A549 (cell line): ENCODE measurements around the gene SFR1. TPM values are rescaled to one million over a fixed set of nuclear protein-coding genes. Genes with fewer than 3 reads are reported as not detected.

Source experiments
- ATAC-seq, 2 experiments: fragments of 200-7000 bp in 1 of 2; fragments of >200 bp in 1 of 2; cut with Nextera tagmentation in 1 of 2; cut with Tn5 transposase in 1 of 2; 3 replicates each; pipeline versions ENCODE4 v1.8.0 to v1.9.1; 2018 to 2020; ENCODE audit warnings: mild to moderate bottlenecking in 1 of 2, moderate library complexity in 1 of 2
- CTCF ChIA-PET: fragments of 300-600 bp; sonication (Branson Sonifier 250); formaldehyde crosslinking; extraction: SDS; loops from one replicate; lab custom pipeline; 2021; ENCODE audit warnings: antibody characterized with exemption, inconsistent platforms; lab: Yijun Ruan, JAX
- POLR2A ChIA-PET: fragments of 350-600 bp; formaldehyde crosslinking; extraction: SDS; loops from one replicate; lab custom pipeline; 2021; ENCODE audit warnings: antibody characterized with exemption, inconsistent platforms; lab: Yijun Ruan, JAX
- DNase-seq, 2 experiments: peaks; one replicate each; pipeline versions ENCODE4 v3.0.0 to v3.0.0-alpha.2; 2011 to 2016; ENCODE audit warnings: low read depth in 1 of 2, low spot score in 1 of 2
- FAIRE-seq: peaks from 2 replicates; lab custom pipeline; 2011; peaks lifted over from hg19 to GRCh38; lab: Jason Lieb, UNC
- H3K27ac ChIP-seq, 2 experiments: fragments of >200 bp; sonication (Bioruptor Twin); formaldehyde crosslinking; 3 replicates each; pipeline ENCODE4 v1.5.1; 2016 to 2017
- H3K4me1 ChIP-seq: fragments of >200 bp; sonication (Bioruptor Twin); formaldehyde crosslinking; 3 replicates; pipeline ENCODE4 v1.6.1; 2016
- H3K4me2 ChIP-seq: fragments of >200 bp; sonication (Bioruptor Twin); formaldehyde crosslinking; 3 replicates; pipeline ENCODE4 v1.6.1; 2016
- H3K4me3 ChIP-seq: fragments of >200 bp; sonication (Bioruptor Twin); formaldehyde crosslinking; 3 replicates; pipeline ENCODE4 v1.5.1; 2016
- H3K9me3 ChIP-seq: fragments of >200 bp; sonication (Bioruptor Twin); formaldehyde crosslinking; 3 replicates; pipeline ENCODE4 v1.6.1; 2016
- CBX8 ChIP-seq: fragments of 200-600 bp; sonication (generic); IDR thresholded peaks from 2 replicates; pipeline ENCODE4 v1.6.1; 2016
- CEBPB ChIP-seq, 2 experiments: fragments of >200 bp in 1 of 2; sonication (Bioruptor Twin) in 1 of 2; formaldehyde crosslinking in 1 of 2; IDR thresholded peaks; 2 replicates each; pipeline ENCODE4 v1.6.1; 2012 to 2016
- CHD2 ChIP-seq: fragments of 150-350 bp; IDR thresholded peaks from 2 replicates; pipeline ENCODE4 v1.6.1; 2014; ENCODE audit warnings: low read length; ENCODE audit not compliant: partially characterized antibody
- EHF ChIP-seq: fragments of 250-450 bp; sonication (Bioruptor Pico); IDR thresholded peaks from 2 replicates; pipeline ENCODE4 v1.5.0; 2020; ENCODE audit warnings: mild to moderate bottlenecking
- EHMT2 ChIP-seq: fragments of 200-600 bp; sonication (generic); IDR thresholded peaks from 2 replicates; pipeline ENCODE4 v1.6.1; 2016; ENCODE audit warnings: antibody characterized with exemption, low read depth, mild to moderate bottlenecking, moderate library complexity
- EP300 ChIP-seq, 2 experiments: fragments of >200 bp; sonication (Bioruptor Twin); formaldehyde crosslinking; IDR thresholded peaks; 2 replicates in 1 of 2; 3 replicates in 1 of 2; pipeline ENCODE4 v1.6.1; 2016 to 2017
- FOSL2 ChIP-seq, 2 experiments: fragments of 450-650 bp in 1 of 2; fragments of >200 bp in 1 of 2; sonication (Bioruptor Twin) in 1 of 2; formaldehyde crosslinking; IDR thresholded peaks; 2 replicates each; pipeline versions ENCODE4 v1.5.0 to v1.6.1; 2016 to 2020; ENCODE audit warnings: mild to moderate bottlenecking in 1 of 2, moderate library complexity in 1 of 2
- GATA3 ChIP-seq: IDR thresholded peaks from 2 replicates; pipeline ENCODE4 v1.6.1; 2012; ENCODE audit warnings: borderline replicate concordance
- HOXA7 ChIP-seq: fragments of 250-450 bp; sonication (Bioruptor Pico); IDR thresholded peaks from 2 replicates; pipeline ENCODE4 v1.5.0; 2020; ENCODE audit warnings: mild to moderate bottlenecking, moderate library complexity
- HOXB13 ChIP-seq: fragments of 250-450 bp; sonication (Bioruptor Pico); IDR thresholded peaks from 2 replicates; pipeline ENCODE4 v1.5.0; 2020; ENCODE audit warnings: low read depth, mild to moderate bottlenecking, moderate library complexity
- HOXB5 ChIP-seq: fragments of 250-450 bp; sonication (Bioruptor Pico); IDR thresholded peaks from 2 replicates; pipeline ENCODE4 v1.5.0; 2020; ENCODE audit warnings: mild to moderate bottlenecking, moderate library complexity
- JUN ChIP-seq, 2 experiments: fragments of >200 bp; sonication (Bioruptor Twin); formaldehyde crosslinking; IDR thresholded peaks; 2 replicates in 1 of 2; 3 replicates in 1 of 2; pipeline ENCODE4 v1.6.1; 2016 to 2017
- JUNB ChIP-seq: fragments of >200 bp; sonication (Bioruptor Twin); formaldehyde crosslinking; IDR thresholded peaks from 2 replicates; pipeline ENCODE4 v1.6.1; 2016
- KDM5A ChIP-seq: fragments of 200-600 bp; sonication (generic); IDR thresholded peaks from 2 replicates; pipeline ENCODE4 v1.6.1; 2016; ENCODE audit warnings: antibody characterized with exemption, mild to moderate bottlenecking
- MAZ ChIP-seq: fragments of 150-350 bp; IDR thresholded peaks from 2 replicates; pipeline ENCODE4 v1.6.1; 2014; ENCODE audit warnings: antibody characterized with exemption, low read depth, low read length, borderline replicate concordance
- NFE2L2 ChIP-seq: fragments of 150-350 bp; conservative IDR thresholded peaks from 2 replicates; pipeline ENCODE4 v1.6.1; 2014; ENCODE audit warnings: low read length
- NPAS2 ChIP-seq: fragments of 250-450 bp; sonication (Bioruptor Pico); IDR thresholded peaks from 2 replicates; pipeline ENCODE4 v1.8.0; 2022; ENCODE audit warnings: mild to moderate bottlenecking, moderate library complexity, borderline replicate concordance
- NR3C1 ChIP-seq: fragments of >200 bp; sonication (Bioruptor Twin); formaldehyde crosslinking; IDR thresholded peaks from 3 replicates; pipeline ENCODE4 v1.6.1; 2017
- POLR2AphosphoS2 ChIP-seq: conservative IDR thresholded peaks from 2 replicates; pipeline ENCODE4 v1.6.1; 2012; ENCODE audit warnings: low read length, improper control_type of control experiment, inconsistent platforms
- RAD21 ChIP-seq, 2 experiments: fragments of >200 bp in 1 of 2; sonication (Bioruptor Twin) in 1 of 2; formaldehyde crosslinking in 1 of 2; IDR thresholded peaks in 1 of 2; conservative IDR thresholded peaks in 1 of 2; 2 replicates in 1 of 2; 3 replicates in 1 of 2; pipeline ENCODE4 v1.6.1; 2012 to 2018; ENCODE audit warnings: inconsistent platforms in 1 of 2
- RARB ChIP-seq: fragments of 250-450 bp; sonication (Bioruptor Pico); IDR thresholded peaks from 2 replicates; pipeline ENCODE4 v1.8.0; 2021; ENCODE audit warnings: mild to moderate bottlenecking, moderate library complexity
- RFX5 ChIP-seq: fragments of 450-650 bp; IDR thresholded peaks from 2 replicates; pipeline ENCODE4 v1.7.1; 2014; ENCODE audit warnings: antibody characterized with exemption, mild to moderate bottlenecking, moderate library complexity
- SMC3 ChIP-seq: fragments of >200 bp; sonication (Bioruptor Twin); formaldehyde crosslinking; IDR thresholded peaks from 3 replicates; pipeline ENCODE4 v1.6.1; 2018; ENCODE audit warnings: inconsistent platforms
- TFCP2L1 ChIP-seq: fragments of 250-450 bp; sonication (Bioruptor Pico); IDR thresholded peaks from 2 replicates; pipeline ENCODE4 v1.5.0; 2021; ENCODE audit warnings: mild to moderate bottlenecking
- ZC3H11A ChIP-seq: fragments of 450-650 bp; IDR thresholded peaks from 2 replicates; pipeline ENCODE4 v1.6.1; 2014; ENCODE audit warnings: antibody characterized with exemption, mild to moderate bottlenecking
- ZFP36 ChIP-seq: fragments of 450-650 bp; IDR thresholded peaks from 2 replicates; pipeline ENCODE4 v1.6.1; 2014; ENCODE audit warnings: borderline replicate concordance; ENCODE audit not compliant: partially characterized antibody
- WGBS: methylation state at CpG from one replicate; pipeline ENCODE4 v1.1.6; 2017; ENCODE audit errors: missing lambda C conversion rate; 5-methylcytosine and 5-hydroxymethylcytosine counted together
- polyA plus RNA-seq, 4 experiments: library from polyadenylated mRNA; depleted of rRNA in 3 of 4; stranded (reverse); fragments of >200 nt; fragmentation: RNase III in 1 of 4; extraction: RNeasy Plus Mini Kit Qiagen cat#74134 plus additional on column Dnase treatment in 1 of 4; gene quantifications; 2 replicates in 3 of 4; 3 replicates in 1 of 4; pipeline ENCODE4 v1.2.3, GENCODE V29; 2011 to 2017
- TF ChIP-seq, protein P1 (sequence below): fragments of >200 bp; sonication (Bioruptor Twin); formaldehyde crosslinking; IDR thresholded peaks from 2 replicates; pipeline ENCODE4 v1.6.1; 2016
- TF ChIP-seq, protein P2 (sequence below): IDR thresholded peaks from 2 replicates; pipeline ENCODE4 v1.6.1; 2012
- TF ChIP-seq, protein P3 (sequence below): fragments of 250-450 bp; sonication (Bioruptor Pico); IDR thresholded peaks from 2 replicates; pipeline ENCODE4 v1.5.0; 2021; ENCODE audit warnings: mild to moderate bottlenecking, moderate library complexity, borderline replicate concordance
- TF ChIP-seq, protein P4 (sequence below): fragments of >200 bp; sonication (Bioruptor Twin); formaldehyde crosslinking; IDR thresholded peaks from 3 replicates; pipeline ENCODE4 v1.6.1; 2016
- TF ChIP-seq, protein P5 (sequence below): IDR thresholded peaks from 2 replicates; pipeline ENCODE4 v1.6.1; 2012; ENCODE audit warnings: low read depth, borderline replicate concordance

The SFR1 gene
- polyA plus RNA-seq, 2 of the 4 experiments (the other 2 are of a cell fraction) = 16.2 to 17.6 TPM

DNA sequence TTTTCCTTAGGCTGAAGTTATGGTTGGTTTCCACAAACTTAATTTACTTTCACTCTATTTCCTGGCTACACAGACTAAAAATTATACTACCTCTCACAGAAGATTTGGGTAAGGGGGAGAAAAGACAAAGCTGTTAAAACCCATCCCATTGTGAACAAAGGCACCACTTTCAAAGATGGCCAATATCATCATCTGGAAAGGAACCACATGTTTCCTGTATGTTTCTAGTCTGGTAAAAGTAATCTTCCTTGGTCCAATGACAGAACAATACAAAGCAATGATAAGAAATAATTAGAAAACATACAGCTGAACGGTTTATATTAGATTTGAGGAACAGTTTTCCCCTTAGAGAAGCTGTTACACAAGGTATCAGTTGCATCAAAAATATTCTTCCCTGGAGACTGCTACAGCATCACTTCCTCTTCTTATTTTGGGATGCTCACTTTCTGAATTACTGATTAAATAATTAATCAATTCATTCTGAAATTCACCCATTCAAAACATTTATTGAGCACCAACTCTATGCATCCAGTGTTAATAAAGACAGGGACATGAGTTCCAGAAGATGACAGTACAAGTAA, 8.5 kb upstream of the SFR1 start:
- peaks cover 58% of the 10 kb centered on the region for H3K4me1 ChIP-seq
- peak; percentile 94 for FAIRE-seq

DNA sequence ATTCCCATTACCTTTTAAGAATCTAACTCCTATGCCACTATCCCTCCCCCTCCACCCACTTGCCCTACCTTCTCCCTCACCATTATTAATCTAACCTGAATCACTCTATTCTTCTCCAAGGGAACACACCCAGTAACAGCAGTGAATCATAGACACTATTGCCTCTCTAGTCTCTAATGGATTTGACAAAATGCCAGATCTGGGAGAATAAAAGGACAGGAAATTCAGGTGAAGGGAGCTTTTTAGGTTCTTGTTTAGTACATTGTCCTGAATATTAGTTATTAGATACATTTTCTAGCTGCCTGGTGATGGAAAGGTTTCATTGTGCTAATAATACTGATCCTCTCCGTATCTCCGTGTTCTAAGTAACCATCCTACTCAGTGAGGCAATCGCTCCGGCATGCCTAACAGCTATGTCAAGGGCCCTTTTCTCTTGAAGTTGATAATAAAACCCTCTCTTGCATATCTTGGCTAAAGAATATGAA, 4.1 kb upstream of the SFR1 start:
- 2% methylated on average over 4 of the region's 4 CpGs for WGBS
- DNase-seq = peak; percentile 58 to 85
- ATAC-seq = peak; percentile 52
- H3K9me3 ChIP-seq = no peaks in the 10 kb centered on the region
- ChIA-PET CTCF (no interaction called here), POLR2A (interaction anchor here (0.5 to 0.9 kb wide), 2 partner anchors 8 to 24 kb away, joined by 3 to 5 read pairs; no protein-coding TSS in a partner anchor)
- peak overlapping the region; percentile 1; the same call in 1 of the 3 replicates for H3K4me3 ChIP-seq
- H3K27ac ChIP-seq = peak overlapping the region; percentile 98
- peaks cover 56% of the 10 kb centered on the region for H3K4me1 ChIP-seq
- H3K4me2 ChIP-seq = peak overlapping the region; percentile 91
- TF ChIP-seq EP300 (IDR thresholded peaks at IDR 0.05) (peak in 1 of 2 experiments; percentile 45; a peak in 2 of 5 replicates), NFE2L2 (no peak), CHD2 (no peak), JUNB (peak; percentile 88), RAD21 (conservative IDR thresholded peaks at IDR 0.05 in 1 of 2, IDR thresholded peaks at IDR 0.05 in 1 of 2) (peak; percentile 2 to 34; a peak in 2 of 5 replicates), JUN (IDR thresholded peaks at IDR 0.05) (peak; percentile 75 to 81; a peak in 4 of 5 replicates), CEBPB (IDR thresholded peaks at IDR 0.05) (peak; percentile 90 to 92), EHF (CRISPR knock-in tag) (no peak), NR3C1 (no peak), FOSL2 (IDR thresholded peaks at IDR 0.05) (peak; percentile 77), FOSL2 (CRISPR knock-in tag; IDR thresholded peaks at IDR 0.05) (peak; percentile 81), POLR2AphosphoS2 (no peak), NPAS2 (no peak), RARB (CRISPR knock-in tag) (no peak), GATA3 (peak; percentile 67; the same call in 1 of the 2 replicates), SMC3 (peak; percentile 14; the same call in 1 of the 3 replicates)
- TF ChIP-seq, protein P1, sequence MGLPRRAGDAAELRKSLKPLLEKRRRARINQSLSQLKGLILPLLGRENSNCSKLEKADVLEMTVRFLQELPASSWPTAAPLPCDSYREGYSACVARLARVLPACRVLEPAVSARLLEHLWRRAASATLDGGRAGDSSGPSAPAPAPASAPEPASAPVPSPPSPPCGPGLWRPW = 0 out of 2 replicates have a peak, but pooled peaks have one; percentile 21
- TF ChIP-seq, protein P2, sequence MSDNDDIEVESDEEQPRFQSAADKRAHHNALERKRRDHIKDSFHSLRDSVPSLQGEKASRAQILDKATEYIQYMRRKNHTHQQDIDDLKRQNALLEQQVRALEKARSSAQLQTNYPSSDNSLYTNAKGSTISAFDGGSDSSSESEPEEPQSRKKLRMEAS = peak; percentile 52; the same call in 1 of the 2 replicates
- TF ChIP-seq, protein P3, sequence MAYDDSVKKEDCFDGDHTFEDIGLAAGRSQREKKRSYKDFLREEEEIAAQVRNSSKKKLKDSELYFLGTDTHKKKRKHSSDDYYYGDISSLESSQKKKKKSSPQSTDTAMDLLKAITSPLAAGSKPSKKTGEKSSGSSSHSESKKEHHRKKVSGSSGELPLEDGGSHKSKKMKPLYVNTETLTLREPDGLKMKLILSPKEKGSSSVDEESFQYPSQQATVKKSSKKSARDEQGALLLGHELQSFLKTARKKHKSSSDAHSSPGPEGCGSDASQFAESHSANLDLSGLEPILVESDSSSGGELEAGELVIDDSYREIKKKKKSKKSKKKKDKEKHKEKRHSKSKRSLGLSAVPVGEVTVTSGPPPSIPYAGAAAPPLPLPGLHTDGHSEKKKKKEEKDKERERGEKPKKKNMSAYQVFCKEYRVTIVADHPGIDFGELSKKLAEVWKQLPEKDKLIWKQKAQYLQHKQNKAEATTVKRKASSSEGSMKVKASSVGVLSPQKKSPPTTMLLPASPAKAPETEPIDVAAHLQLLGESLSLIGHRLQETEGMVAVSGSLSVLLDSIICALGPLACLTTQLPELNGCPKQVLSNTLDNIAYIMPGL (CRISPR knock-in tag) = no peak
- TF ChIP-seq, protein P4, sequence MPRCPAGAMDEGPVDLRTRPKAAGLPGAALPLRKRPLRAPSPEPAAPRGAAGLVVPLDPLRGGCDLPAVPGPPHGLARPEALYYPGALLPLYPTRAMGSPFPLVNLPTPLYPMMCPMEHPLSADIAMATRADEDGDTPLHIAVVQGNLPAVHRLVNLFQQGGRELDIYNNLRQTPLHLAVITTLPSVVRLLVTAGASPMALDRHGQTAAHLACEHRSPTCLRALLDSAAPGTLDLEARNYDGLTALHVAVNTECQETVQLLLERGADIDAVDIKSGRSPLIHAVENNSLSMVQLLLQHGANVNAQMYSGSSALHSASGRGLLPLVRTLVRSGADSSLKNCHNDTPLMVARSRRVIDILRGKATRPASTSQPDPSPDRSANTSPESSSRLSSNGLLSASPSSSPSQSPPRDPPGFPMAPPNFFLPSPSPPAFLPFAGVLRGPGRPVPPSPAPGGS = peak; percentile 50; the same call in 1 of the 3 replicates
- TF ChIP-seq, all 56 proteins: peak for 11
- no peak for FAIRE-seq

More for the DNA sequence above, 8.5 kb upstream of the SFR1 start:
- Histone ChIP-seq H3K4me2 (no peak overlapping the region), H3K9me3 (peaks cover 7% of the 10 kb centered on the region; the same call in 2 of the 3 replicates), H3K27ac (peak overlapping the region in 1 of 2 experiments; percentile 54; a peak in 4 of 6 replicates), H3K4me3 (no peak overlapping the region)
- ATAC-seq = no peak
- CTCF ChIA-PET = interaction anchor here (1.3 kb wide), 1 partner anchor 29 kb away, joined by 3 read pairs; no protein-coding TSS in a partner anchor
- TF ChIP-seq, protein P5, sequence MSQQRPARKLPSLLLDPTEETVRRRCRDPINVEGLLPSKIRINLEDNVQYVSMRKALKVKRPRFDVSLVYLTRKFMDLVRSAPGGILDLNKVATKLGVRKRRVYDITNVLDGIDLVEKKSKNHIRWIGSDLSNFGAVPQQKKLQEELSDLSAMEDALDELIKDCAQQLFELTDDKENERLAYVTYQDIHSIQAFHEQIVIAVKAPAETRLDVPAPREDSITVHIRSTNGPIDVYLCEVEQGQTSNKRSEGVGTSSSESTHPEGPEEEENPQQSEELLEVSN = no peak
- TF ChIP-seq, protein P4 = no peak
- TF ChIP-seq KDM5A (no peak), ZFP36 (no peak), EP300 (IDR thresholded peaks at IDR 0.05) (no peak), MAZ (no peak), RFX5 (no peak), TFCP2L1 (CRISPR knock-in tag) (no peak), RARB (CRISPR knock-in tag) (no peak), ZC3H11A (no peak), GATA3 (no peak), HOXB13 (CRISPR knock-in tag) (no peak), EHMT2 (no peak), NR3C1 (no peak), HOXB5 (CRISPR knock-in tag) (no peak), HOXA7 (CRISPR knock-in tag) (no peak), CBX8 (no peak), JUN (IDR thresholded peaks at IDR 0.05) (no peak), CEBPB (IDR thresholded peaks at IDR 0.05) (no peak)
- DNase-seq = no peak
- 85% methylated on average over 1 of the region's 1 CpG for WGBS
- POLR2A ChIA-PET = interaction anchor here (1.2 kb wide), 1 partner anchor 8 kb away, joined by 3 read pairs; the partner anchor contains the start of gene SFR1
